HG02759 (cell line): ENCODE data around the gene NMNAT2.
"Not testable (repeated sequence)": the region's sequence is repeated elsewhere in the genome, so short reads cannot be mapped to it uniquely, and the experiment has no call there.

Source experiments
- ATAC-seq: cut with Tn5 transposase; IDR thresholded peaks from one replicate; pipeline ENCODE4 v1.9.1; 2021; ENCODE audit warnings: mild to moderate bottlenecking, moderate library complexity; ENCODE audit not compliant: unreplicated experiment

NMNAT2 gene

GRCh38 chr1:183417772-183418491, at the start of gene NMNAT2:
Gene NMNAT2, minus strand, starts transcription at chr1:183418380. Its CDS starts 113 bp downstream, at chr1:183418267.
- ATAC-seq: no peak

- ATAC-seq: no peak
These were observed 49.5 kb upstream of the NMNAT2 start for GRCh38 chr1:183467687-183468086.

DNA sequence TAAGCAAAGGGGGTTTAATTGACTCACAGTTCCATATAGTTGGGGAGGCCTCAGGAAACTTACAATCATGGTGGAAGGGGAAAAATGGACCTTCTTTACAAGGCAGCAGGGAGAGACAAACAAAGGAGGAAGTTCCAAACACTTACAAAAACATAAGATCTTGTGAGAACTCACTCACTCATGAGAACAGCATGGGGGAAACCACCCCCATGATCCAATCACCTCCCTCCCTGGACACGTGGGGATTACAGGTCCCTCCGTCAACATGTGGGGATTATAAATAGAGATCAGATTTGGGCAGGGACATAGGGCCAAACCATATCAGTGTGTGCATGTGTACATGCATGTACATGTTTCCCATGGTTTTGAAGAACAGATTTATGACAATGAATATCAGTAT, 48.6 kb upstream of the NMNAT2 start:
- no peak for ATAC-seq

DNA sequence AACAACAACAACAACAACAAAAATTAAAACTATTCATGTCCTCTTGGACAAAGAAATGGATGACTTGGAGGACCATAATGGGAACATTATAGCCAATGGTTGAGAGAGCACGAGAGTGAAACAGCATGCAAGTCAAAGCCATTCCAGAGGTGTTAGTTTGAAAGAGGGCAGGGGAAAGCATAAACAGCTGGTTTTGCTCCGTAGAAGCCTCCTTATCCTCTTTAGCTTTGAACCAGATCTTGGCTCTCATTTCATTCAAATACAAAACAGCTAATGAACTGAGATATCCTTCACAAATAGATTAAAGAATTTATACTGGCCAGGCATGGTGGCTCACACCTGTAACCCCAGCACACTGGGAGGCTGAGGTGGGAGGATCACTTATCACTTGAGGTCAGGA, 45.4 kb upstream of the NMNAT2 start:
- ATAC-seq: no peak

GRCh38 chr1:183461350-183461749, 43.2 kb upstream of the NMNAT2 start:
- no peak for ATAC-seq

DNA sequence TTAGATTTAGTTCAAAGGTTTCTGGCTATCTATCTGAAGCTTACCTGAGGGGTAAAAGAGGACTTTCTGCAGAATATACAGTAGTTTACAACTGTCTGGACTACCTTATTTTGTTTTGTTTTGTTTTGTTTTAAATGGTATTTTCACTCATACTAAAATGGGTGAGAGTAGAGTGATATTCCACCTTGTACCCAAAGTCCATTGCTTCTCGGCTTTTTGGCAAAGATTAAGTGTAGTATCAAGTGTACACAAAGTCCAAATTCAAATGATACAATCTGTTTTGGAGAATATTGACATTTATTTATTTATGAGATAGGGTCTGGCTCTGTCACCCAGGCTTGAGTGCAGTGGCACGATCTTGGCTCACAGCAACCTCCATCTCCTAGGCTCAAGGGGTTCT, 42.4 kb upstream of the NMNAT2 start:
- no peak for ATAC-seq

DNA sequence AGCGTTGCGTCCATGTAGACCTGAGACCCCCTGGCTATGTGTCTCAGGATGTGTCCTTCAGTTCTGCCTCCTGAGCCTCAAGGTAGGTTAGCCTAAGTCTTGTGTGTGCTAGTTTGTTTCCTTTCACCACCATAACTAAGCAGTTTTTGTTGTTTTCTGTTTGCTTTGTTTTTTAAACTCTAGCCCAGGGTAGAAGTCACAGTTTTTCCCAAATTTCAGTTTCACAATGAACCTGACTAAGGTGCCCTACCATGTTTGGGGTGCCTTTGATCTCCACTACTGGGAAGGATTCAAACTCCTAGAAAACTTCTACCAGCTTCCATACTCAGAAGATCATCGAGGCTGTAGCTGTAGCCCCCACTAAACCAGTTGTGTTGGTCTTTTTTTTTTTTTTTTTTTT, 39.3 kb upstream of the NMNAT2 start:
- no peak for ATAC-seq

DNA sequence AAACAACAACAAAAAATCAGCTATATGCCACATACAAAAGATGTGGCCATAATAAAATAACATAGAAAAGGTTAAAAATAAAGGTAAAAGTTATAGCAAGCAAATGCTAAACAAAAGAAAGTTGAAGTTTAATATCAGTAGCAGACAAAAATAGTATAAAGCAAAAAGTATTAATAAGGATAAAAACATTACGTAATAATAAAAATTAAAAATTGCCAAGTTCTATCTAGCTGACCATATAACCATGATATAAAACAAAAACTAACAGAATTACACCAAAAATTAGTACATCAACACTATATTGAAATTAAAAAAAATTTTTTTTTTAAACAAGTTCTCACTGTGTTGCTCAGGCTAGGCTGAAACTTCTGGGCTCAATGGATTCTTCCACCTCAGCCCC, 38.6 kb upstream of the NMNAT2 start:
- ATAC-seq: no peak

- no peak for ATAC-seq
These were observed 36.2 kb upstream of the NMNAT2 start for GRCh38 chr1:183454377-183454776.

- no peak for ATAC-seq
These were observed 31.9 kb upstream of the NMNAT2 start for GRCh38 chr1:183450093-183450492.

- ATAC-seq: no peak
These were observed 31.1 kb upstream of the NMNAT2 start for GRCh38 chr1:183449223-183449770.

DNA sequence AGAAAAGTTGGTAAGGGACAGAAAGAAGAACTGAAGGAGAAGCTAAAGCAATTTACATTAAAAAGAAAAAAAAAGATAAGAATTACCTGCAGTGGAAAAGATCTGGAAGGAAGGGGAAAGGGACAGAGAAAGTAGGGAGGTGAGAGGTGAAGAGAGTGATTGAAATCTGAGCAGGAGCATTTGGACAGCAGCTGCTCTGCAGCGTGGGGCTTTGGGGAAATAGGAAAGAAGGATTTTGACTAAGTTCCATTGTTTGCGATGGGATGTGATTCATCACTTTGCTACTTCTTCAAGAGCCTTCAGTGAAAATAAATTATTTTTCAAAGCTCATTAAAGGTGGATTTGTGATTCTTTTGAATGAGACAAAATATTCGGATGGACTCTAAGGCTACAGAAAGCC, 26.1 kb upstream of the NMNAT2 start:
- no peak for ATAC-seq

DNA sequence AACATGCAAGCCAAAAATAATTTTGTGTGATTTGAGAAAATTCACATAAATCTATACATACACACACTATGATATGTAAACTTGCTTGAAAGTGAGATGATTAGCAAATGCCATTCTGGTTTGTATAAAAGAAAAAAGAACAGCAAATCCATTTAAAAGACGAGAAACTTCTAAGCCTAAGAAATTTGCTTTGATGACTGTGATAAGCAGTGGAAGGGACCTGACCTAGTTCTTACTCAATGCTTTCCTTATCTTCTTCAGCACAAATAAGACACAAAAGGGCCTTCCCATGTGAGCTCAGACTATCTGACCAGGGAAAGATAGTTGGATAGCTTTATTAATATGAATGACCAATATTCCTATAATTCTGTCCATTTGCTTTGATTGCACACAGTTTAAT, 25.3 kb upstream of the NMNAT2 start:
- ATAC-seq: no peak

- ATAC-seq: no peak
These were observed 24.8 kb upstream of the NMNAT2 start for GRCh38 chr1:183443011-183443410.

DNA sequence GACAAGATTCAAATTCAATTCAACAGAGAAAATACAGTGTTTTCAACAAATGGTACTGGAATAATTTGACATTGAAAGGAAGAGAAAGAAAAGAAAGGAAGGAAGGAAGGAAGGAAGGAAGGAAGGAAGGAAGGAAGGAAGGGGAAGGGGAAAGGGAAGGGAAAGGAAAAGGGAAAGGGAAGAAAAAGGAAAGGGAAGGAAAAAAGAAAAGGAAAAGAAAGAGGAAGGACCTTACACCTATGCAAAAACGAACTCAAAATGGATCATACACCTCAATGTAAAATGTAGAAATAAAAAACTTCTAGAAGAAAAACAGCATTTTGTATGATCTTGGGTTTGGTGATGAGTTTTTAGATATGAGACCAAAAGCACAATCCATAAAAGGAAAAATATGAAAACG, 19.9 kb upstream of the NMNAT2 start:
- no peak for ATAC-seq

DNA sequence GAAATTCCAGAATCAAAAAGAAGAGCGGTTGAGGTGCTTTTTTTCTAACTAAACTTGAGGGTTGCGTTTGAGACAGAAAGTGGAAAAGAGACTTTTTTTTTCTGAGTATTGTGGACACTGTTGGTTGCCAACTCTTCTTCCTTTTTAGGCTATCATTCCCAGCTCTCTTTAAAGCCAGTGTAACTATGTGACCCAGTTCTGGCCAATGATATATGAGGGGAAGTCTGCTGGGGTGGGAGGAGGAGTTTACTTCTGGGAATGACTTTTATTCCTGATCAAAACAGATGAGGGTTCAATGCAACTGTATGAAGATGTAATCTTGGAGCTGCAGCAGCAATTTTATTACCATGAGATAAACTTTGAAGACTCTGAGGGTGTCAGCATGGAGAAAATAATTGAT, 17.3 kb upstream of the NMNAT2 start:
- ATAC-seq: no peak

DNA sequence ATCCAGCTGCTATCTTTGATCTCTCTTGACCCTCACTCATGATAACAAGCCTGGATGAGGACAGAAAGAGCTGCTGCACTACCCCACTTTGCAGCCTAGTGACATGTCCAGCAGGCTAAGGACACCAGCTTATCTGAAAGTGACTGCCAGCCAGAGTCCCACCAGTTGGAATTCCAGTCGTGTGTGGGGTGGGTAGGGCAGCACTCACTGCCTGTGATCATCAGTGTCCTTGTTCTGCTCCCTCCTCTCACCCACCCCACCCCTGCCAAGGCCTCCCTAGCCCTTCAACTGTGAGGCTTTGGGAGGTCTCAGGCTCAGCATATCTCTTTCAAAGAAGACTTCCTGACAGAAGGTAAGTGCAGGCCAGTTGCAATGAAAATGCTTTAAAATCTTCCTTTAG, 15.5 kb upstream of the NMNAT2 start:
- ATAC-seq: no peak

DNA sequence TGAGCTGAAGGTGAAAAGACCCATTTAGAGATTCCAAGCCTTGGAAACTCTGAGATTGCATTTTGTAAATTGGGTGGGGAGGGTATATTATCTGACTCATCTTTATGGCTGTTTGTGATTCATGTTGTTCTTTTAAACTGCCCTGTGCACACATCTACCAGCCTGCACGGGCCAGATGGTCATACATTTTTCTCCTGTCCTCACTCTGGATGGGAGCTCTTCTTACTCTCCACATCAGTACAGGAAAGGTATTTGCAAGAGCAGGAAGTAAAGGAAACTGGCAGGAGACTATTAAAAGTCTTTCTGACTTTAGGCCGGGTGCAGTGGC, 14.3 kb upstream of the NMNAT2 start:
- ATAC-seq: no peak

GRCh38 chr1:183431840-183432547, 13.8 kb upstream of the NMNAT2 start:
- no peak for ATAC-seq

GRCh38 chr1:183427591-183427990, 9.4 kb upstream of the NMNAT2 start:
- not testable (repeated sequence) for ATAC-seq

- no peak for ATAC-seq
These were observed 6.5 kb upstream of the NMNAT2 start for GRCh38 chr1:183424691-183425090.

GRCh38 chr1:183423541-183423940, 5.4 kb upstream of the NMNAT2 start:
- no peak for ATAC-seq
